SIG-M5 (cell line): ENCODE data around the gene ABCC3.

Experiments
- DNase-seq: peaks from one replicate; lab custom pipeline; 2025; lab: John Stamatoyannopoulos, UW

ABCC3 gene

GRCh38 chr17:50684612-50685333 is 50.1 kb downstream of the ABCC3 start:
- no peak for DNase-seq

- DNase-seq: no peak
Measured at GRCh38 chr17:50685334-50685665, 50.6 kb downstream of the ABCC3 start.

DNA sequence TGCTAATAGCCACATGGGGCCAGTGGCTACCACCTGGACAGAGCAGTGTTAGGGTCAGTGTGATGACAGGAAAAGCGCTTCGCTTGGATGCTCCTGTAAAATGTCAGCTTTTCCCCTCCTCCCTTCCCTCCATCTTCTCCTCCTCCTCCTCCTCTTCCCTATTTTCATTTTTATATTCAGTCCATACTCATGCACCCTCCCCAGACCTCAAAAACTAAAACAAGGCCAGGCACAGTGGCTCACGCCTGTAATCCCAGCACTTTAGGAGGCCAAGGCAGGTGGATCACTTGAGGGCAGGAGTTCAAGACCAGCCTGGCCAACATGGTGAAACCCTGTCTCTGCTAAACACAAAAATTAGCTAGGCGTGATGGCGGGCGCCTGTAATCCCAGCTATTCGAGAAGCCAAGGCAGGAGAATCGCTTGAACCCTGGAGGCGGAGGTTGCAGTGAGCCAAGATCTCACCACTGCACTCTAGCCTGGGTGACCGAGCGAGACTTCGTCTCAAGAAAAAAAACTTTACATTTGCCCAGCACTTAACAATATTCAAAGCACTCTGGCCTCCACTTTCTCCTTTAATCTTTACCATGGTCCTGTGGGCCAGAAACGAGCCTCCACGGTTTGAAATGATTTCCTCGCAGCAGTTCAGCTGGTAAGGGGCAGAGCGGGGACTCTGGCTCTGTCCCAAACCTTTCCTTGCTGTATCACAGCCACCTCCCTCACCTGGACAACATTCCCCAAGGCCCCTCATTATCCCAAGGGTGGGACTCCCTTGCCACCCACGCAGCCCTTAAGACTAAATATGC is 51.2 kb downstream of the ABCC3 start:
- no peak for DNase-seq

GRCh38 chr17:50686494-50687199 is 52.0 kb downstream of the ABCC3 start:
- DNase-seq: no peak

DNA sequence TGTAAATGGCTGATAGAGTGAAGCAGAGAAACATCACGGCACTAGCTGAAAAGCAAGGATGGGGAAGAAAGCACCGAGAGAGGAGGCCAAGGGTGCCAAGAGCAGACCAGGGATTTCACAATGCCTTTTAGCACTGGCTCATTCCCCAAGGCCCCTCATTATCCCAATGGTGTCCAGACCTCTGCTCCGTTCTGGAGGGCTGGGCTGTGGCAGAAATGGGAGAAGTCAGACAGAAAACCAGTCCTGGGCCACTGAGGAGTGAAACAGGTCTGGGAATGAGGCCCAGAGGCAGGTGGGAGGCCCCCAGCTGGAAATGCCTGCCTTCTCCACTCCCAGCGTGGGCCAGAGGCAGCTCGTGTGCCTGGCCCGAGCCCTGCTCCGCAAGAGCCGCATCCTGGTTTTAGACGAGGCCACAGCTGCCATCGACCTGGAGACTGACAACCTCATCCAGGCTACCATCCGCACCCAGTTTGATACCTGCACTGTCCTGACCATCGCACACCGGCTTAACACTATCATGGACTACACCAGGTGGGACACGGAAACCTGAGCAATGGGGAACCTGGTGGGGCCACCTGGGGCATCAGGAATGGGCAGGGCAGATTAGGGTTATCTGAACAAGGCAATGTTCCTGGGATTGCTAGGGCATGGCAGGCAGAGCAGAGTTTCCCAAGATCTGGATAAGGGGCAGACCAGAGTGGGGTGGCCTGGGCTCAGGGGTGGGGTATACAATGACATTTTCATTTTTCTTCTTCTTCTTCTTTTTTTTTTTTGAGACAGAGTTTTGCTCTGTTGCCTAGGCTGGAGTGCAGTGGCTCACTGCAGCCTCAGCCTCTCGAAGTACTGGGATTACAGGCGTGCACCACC is 52.8 kb downstream of the ABCC3 start:
- no peak for DNase-seq

GRCh38 chr17:50688245-50688644 is 53.6 kb downstream of the ABCC3 start:
- DNase-seq: no peak

DNA sequence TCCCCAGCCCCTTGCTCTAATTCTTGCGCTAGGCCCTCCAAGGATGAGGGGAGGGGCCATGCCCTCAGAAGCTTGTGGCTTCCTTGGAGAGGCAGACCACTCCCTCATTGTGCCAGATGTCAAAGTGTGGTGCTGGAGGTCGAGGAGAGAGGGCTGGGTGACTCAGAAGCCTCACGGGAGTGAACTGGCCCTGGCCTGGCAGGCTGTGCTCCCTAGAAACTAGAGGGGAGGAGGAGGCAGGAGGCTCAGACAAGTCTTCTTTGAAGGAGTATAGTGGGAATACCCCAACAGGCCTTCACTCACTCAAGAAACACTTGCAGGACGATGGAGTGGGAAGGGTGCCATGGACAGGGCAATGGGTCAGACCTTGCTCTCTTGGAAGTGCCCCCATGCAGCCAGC is 54.6 kb downstream of the ABCC3 start:
- DNase-seq: no peak

DNA sequence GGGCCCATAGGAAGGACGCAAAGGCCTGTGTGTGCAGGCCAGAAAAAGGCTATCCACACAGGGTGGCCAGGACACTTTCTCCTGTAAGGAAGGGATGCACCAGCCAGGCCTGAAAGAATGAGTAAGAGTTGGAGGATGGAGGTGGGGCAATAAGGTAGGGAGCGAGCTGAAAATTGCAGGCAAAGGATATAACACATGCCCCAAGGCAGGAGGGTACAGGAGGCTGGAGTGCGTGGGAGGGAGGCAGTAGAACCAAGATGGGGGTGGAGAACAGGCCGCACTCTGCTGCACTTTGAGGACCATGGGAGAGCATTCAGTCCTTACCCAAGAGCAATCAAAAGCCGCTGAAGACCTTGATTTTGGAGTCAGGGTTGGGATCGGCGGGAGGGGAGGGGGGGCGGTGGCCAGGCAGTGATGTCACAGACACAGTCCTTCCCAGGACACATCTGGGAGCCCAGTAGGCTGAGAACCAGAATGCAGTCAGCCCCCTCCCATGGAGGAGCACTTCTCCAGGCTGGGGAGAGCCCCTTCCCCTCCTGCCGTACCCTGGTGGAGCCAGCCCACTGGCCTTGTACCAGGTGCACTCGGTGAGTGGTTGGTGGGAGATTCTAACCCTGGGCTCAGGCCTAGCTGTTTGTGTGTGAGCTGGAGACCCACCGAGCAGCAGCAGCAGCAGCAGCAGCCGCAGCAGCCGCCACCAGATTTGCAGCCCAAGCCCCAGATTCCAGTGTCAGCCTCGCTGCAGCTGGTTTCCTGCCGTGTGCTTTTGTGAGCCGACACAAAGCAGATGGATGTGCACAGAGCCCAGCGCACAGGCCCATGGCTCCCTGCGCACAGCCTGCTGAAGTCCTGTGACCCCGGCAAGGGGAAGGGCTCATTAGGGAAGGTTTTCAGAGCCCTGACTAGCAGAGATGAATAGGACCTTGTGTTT is 55.5 kb downstream of the ABCC3 start:
- DNase-seq: no peak

- DNase-seq: no peak
Measured at GRCh38 chr17:50690887-50691549, 56.3 kb downstream of the ABCC3 start.

DNA sequence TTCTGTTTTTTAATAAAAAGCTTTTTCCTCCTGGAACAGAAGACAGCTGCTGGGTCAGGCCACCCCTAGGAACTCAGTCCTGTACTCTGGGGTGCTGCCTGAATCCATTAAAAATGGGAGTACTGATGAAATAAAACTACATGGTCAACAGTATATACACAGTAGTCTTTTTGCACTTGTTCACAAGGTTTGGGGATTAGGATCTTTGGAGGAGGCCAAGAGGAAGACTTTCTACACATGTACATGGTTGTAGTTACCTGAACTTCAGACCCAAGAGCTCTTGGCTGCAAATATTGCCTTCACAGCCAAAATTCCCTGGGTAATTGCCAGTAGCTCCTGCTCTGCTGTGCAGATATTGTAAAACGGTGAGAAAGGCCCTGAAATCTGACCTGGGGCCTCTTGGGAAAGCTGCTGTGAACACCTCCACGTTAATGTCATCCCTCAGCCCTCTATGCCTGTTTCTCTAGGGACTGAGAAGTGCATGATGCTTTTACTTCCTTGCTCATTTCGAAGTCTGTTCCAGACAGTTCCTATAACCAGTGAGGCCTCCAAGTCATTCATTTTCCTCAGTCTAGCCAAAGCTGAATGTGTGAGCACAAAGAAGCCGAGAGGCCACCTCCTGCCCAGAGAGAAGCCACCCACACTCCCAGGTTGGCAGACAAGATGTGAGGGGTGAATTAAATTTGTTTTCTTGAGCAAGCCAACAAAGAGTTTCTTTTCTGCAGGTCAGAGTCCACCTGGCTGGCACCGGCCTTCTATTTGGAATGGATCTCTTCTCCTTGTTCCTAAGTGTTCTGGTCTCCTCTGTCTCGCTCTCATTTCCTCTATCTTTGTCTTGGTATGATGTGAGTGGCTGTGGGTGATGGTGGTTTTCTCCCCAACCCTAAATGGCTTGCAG is 57.1 kb downstream of the ABCC3 start:
- no peak for DNase-seq

DNA sequence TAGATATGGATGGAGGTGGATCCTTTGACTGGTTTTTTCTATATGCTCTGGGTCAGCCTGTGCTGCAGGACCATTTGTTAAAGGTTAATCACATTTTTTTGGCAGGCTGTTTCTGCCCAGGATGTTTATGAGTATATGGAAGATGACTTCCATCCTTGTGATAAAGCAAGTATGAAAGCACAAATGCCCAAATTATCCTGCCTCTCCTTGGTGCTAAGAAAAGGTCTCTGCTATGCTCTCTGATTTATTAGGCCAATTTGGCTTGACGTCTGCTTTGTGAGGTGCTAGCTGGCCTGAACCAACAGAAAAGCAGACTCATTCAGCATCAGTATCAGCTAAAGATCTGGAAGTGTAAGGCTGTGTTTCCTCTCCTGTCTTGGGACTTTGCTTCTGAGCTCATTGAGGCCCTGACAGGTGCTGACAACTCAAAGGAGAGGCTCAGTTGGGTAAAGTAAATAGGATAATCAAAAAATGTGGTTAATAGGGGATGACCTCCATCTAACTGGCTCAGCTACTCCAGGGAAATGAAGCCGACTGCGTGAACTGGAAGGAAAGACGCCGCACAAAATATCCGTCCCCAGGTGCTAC is 57.9 kb downstream of the ABCC3 start:
- no peak for DNase-seq

DNA sequence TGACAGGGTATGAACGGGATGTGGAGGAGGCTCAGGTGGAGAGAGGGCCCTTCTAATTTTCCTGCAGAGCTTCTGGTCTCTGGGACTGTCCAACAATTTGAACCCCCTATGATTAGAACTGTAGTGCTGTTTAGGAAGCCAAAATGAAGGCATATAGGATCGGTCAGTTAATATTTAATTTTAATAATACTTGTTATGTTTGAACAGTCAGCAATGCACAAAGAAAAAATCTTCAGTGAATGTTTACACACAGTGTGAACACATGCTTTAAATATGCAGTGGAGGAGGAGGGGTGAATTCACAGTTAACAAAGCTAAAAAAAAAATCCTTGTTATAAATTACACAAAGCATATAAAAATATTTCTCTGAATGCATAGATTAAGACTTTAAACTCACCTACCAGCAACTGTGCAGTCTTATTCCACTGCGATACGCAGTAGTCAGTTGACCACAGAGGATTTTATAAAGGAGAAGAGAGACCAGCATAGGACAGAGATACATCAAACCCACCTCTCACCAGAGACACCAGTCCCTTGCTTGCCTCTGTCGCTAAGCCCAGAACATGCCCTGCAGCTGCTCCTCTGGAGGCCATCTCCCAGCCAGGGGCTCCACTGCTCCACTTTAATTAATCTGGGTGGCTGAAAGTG is 58.5 kb downstream of the ABCC3 start:
- DNase-seq: no peak

- DNase-seq: no peak
Measured at GRCh38 chr17:50696365-50696879, 61.7 kb downstream of the ABCC3 start.

DNA sequence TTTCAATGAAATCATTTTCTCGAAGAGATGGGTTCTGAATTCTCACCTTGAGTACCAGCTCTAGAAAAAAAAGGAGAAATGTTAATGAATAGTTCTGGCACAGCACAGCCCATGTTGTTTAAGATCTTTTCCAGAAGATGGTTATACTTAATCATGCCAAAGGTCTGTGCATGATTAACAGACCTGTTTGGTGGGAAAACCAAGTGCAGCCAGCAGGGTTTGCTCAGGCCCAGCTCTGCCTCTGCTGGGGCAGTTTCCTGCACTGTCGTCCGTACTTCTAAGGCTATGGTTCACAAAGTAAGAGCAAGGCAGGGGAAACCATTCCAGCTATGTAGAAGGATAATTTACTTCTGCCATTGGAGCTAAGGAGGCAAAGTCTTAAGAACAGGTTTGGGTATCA is 62.4 kb downstream of the ABCC3 start:
- DNase-seq: no peak

DNA sequence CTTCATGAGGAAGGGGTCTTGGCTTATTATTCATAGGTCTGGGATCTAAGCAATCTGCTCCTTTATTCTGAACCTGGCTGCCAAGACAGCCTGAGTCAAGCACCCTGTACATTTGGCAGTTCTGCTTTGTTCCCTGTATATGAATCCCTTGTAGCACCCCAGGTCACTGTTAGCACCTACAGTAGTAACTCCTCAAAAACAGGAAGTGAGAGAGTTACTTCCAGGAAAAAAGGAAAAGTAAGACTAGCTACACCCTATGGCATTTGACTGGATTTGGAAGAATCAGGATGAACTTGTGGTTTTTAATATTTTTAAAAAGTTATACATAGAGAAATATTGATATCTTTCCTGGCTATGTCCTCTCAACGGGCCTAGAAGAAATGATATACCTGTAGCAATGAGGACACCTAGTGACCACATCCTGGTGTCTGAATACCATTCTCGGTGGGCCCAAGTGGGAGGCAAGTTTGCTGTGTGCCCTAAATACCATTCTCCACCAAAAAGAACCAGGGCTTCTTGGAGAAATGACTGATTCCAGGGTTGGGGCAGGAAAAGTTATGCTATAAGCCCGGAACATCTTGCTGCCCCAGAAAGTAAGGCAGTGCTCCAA is 63.1 kb downstream of the ABCC3 start:
- DNase-seq: no peak

GRCh38 chr17:50699410-50699809 is 64.7 kb downstream of the ABCC3 start:
- DNase-seq: no peak

GRCh38 chr17:50703162-50703561 is 68.5 kb downstream of the ABCC3 start:
- no peak for DNase-seq
